Sigmoid colon (tissue), 7 donors: ENCODE results near the gene FGFR4. TPM values are rescaled to one million over a fixed set of nuclear protein-coding genes. Genes with fewer than 3 reads are reported as not detected.

ENCODE experiments used
- DNase-seq: peaks from one replicate; pipeline ENCODE4 v3.0.0-alpha.2; 2019
- H3K27ac ChIP-seq, 4 donors: fragments of 200-600 bp; sonication (generic); one replicate each; pipeline ENCODE4 v1.5.1; 2016 to 2019; ENCODE audit warnings: mild to moderate bottlenecking in 1 of 4
- H3K27me3 ChIP-seq, 3 donors: fragments of 200-600 bp; sonication (generic); one replicate each; pipeline ENCODE4 v1.5.1; 2019; ENCODE audit warnings: mild to moderate bottlenecking in 1 of 3
- H3K36me3 ChIP-seq, 4 donors: fragments of 200-600 bp; sonication (generic); one replicate each; pipeline ENCODE4 v1.5.1; 2016 to 2019
- H3K4me1 ChIP-seq, 4 donors: fragments of 200-600 bp; sonication (generic); one replicate each; pipeline ENCODE4 v1.5.1; 2017 to 2019
- H3K4me3 ChIP-seq, 4 donors: fragments of 200-600 bp; sonication (generic); one replicate each; pipeline ENCODE4 v1.5.1; 2017 to 2019; ENCODE audit warnings: mild to moderate bottlenecking in 2 of 4, moderate library complexity in 1 of 4
- H3K9me3 ChIP-seq, 4 donors: fragments of 200-600 bp in 3 of 4; sonication (generic) in 3 of 4; one replicate each; pipeline versions ENCODE4 v1.5.1 to v1.6.1; 2013 to 2019
- EP300 ChIP-seq, 4 donors: sonication (generic); formaldehyde crosslinking; IDR thresholded peaks; one replicate each; pipeline ENCODE4 v1.6.1; 2017; ENCODE audit warnings: antibody characterized with exemption in 4 of 4
- POLR2A ChIP-seq, 2 donors: fragments of 450-650 bp; IDR thresholded peaks; one replicate each; pipeline ENCODE4 v1.6.1; 2016; ENCODE audit warnings: antibody characterized with exemption in 2 of 2, mild to moderate bottlenecking in 2 of 2, moderate library complexity in 2 of 2
- POLR2AphosphoS5 ChIP-seq, 4 donors: sonication (generic); formaldehyde crosslinking; IDR thresholded peaks; one replicate each; pipeline ENCODE4 v1.6.1; 2017; ENCODE audit warnings: antibody characterized with exemption in 4 of 4
- WGBS, 2 donors: extraction: QIAGEN DNeasy Blood & Tissue Kit; methylation state at CpG; one replicate each; pipeline ENCODE4 v1.1.7; 2013; 5-methylcytosine and 5-hydroxymethylcytosine counted together
- intact Hi-C: fragments of 100-400 bp; cut with DNase I; formaldehyde crosslinking; loops from one replicate; pipeline ENCODE4 v1.15.1; 2023
- polyA plus RNA-seq, 3 donors: library from polyadenylated mRNA; stranded (reverse); fragments of 200-250 nt; gene quantifications; one replicate each; pipeline ENCODE4 v1.2.3, GENCODE V29; 2013
- total RNA-seq, 4 donors: library from RNA; depleted of rRNA; stranded (reverse); fragments of >200 nt; gene quantifications; one replicate each; pipeline ENCODE4 v1.1.0, GENCODE V29; 2016
- TF ChIP-seq, protein P1 (sequence below), 4 experiments: fragments of 450-650 bp in 3 of 4; fragments of 200-600 bp in 1 of 4; IDR thresholded peaks; one replicate each; pipeline ENCODE4 v1.5.1; 2016 to 2019; ENCODE audit warnings: antibody characterized with exemption in 4 of 4, mild to moderate bottlenecking in 3 of 4, moderate library complexity in 2 of 4
- donor health status: healthy with polysubstance abuse.
- donor health status: Bipolar disorder and iron deficiency.
- donor health status: healthy.

FGFR4 gene
- total and polyA plus RNA-seq, 7 donors, result 3.0 to 45.0 (median 6.6) TPM

DNA sequence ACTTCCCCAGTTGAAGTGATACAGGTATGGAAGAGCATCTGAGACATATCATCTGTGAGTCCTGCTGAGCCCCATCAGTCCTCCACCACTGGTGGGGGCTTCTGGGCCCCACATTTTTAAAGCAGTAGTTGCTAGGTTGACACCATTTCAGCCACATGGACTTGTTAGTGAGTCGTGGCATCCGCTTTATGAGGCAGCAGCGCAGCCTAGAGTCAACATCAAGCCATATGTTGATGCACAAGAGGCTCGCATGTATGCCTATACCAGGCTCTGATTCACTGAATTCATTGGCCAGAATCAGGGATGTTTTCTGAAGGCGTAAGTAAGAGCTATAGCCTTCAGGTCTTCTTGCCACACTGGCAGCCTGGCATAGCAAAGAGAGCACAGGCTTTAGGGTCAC lies 37.4 kb upstream of the FGFR4 start:
- Histone ChIP-seq H3K4me3 (no peak overlapping the region), H3K4me1 (no peaks in the 10 kb centered on the region), H3K36me3 (peaks cover 10 to 89% (median 22%) of the 10 kb centered on the region in 4 donors), H3K27ac (no peak overlapping the region), H3K27me3 (no peaks in the 10 kb centered on the region), H3K9me3 (no peaks in the 10 kb centered on the region)
- DNase-seq, result no peak
- TF ChIP-seq POLR2A (IDR thresholded peaks at IDR 0.05) (no peak), EP300 (IDR thresholded peaks at IDR 0.05) (no peak), POLR2AphosphoS5 (IDR thresholded peaks at IDR 0.05) (no peak)
- TF ChIP-seq, protein P1, sequence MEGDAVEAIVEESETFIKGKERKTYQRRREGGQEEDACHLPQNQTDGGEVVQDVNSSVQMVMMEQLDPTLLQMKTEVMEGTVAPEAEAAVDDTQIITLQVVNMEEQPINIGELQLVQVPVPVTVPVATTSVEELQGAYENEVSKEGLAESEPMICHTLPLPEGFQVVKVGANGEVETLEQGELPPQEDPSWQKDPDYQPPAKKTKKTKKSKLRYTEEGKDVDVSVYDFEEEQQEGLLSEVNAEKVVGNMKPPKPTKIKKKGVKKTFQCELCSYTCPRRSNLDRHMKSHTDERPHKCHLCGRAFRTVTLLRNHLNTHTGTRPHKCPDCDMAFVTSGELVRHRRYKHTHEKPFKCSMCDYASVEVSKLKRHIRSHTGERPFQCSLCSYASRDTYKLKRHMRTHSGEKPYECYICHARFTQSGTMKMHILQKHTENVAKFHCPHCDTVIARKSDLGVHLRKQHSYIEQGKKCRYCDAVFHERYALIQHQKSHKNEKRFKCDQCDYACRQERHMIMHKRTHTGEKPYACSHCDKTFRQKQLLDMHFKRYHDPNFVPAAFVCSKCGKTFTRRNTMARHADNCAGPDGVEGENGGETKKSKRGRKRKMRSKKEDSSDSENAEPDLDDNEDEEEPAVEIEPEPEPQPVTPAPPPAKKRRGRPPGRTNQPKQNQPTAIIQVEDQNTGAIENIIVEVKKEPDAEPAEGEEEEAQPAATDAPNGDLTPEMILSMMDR (IDR thresholded peaks at IDR 0.05), result no peak
- intact Hi-C loops, result no loop called here
- 90 to 92% methylated on average over 5 of the region's 5 CpGs for WGBS, 2 donors

DNA sequence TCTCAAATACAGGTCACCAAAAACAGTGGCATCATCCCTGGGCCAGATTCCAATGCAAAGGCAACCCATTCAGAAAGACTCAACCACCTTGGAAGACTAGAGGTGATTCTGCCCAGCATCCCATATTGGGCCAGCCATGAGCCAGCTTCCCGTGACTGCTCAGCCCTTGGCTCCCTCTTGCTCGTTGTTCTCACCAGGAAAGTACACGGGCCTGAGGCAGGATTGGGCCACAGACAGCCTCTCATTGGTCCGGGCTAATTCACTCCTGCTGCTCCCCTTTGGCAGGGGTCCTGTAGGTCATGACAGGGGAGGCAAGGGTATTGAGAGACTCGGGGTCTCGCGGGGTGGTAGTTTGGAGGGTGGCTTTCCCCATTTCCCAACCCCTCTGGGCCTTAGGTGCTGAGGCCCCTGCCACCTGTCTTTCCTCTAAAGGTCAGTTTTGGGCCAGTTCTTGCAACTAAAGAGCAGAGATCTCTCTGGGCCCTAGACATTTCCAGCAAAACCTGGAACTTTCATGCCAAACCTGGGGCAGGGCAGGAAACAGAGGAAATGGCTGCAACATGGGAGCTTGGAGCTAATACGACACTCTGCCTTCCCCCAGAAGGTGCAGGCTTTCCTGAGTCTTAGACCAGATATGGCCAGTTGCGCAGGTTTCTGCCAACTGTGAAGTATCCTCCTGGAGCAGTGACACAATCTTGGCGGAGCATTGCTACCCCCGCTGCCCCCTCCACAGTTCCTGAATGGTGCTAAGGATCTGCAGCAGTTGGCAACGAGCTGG lies 22.0 kb upstream of the FGFR4 start:
- Histone ChIP-seq H3K4me3 (no peak overlapping the region), H3K36me3 (peaks cover 0 to 55% (median 15%) of the 10 kb centered on the region in 4 donors), H3K27ac (no peak overlapping the region), H3K27me3 (no peaks in the 10 kb centered on the region), H3K9me3 (no peaks in the 10 kb centered on the region), H3K4me1 (no peaks in the 10 kb centered on the region)
- TF ChIP-seq, protein P1 (IDR thresholded peaks at IDR 0.05), result no peak
- TF ChIP-seq EP300 (IDR thresholded peaks at IDR 0.05), result no peak
- TF ChIP-seq POLR2AphosphoS5 (IDR thresholded peaks at IDR 0.05), result no peak
- no peak for TF ChIP-seq POLR2A (IDR thresholded peaks at IDR 0.05)
- peak; percentile 50 for DNase-seq
- WGBS, 2 donors, result 89 to 94% methylated on average over 12 of the region's 12 CpGs
- intact Hi-C loops, result no loop called here

DNA sequence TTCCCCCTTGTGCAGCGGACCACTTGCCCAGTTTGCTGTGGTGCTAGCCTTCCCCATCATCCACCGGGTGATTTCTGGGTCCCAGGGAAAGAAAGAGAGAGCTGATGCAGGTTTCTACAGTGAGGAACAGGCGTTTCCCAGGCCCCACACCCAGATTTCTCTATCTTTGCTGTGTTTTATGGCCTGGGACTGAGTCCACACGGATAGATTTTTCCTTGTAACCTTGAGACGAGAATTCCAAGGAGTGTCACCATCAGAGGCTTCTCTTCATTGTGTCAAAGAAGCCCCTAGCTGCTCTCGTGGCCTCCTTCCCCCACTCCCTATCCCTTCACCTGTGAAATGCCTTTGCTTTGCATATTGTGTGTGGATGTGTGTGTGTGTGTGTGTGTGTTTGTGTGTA lies 21.2 kb upstream of the FGFR4 start:
- H3K9me3 ChIP-seq, result no peaks in the 10 kb centered on the region
- H3K27ac ChIP-seq, result no peak overlapping the region
- TF ChIP-seq POLR2A (IDR thresholded peaks at IDR 0.05), result no peak
- TF ChIP-seq POLR2AphosphoS5 (IDR thresholded peaks at IDR 0.05), result no peak
- TF ChIP-seq EP300 (IDR thresholded peaks at IDR 0.05), result no peak
- TF ChIP-seq, protein P1 (IDR thresholded peaks at IDR 0.05), result no peak
- intact Hi-C loops, result no loop called here
- 32 to 68% methylated on average over 6 of the region's 6 CpGs for WGBS, 2 donors
- H3K27me3 ChIP-seq, result no peaks in the 10 kb centered on the region
- peaks cover 0 to 57% (median 15%) of the 10 kb centered on the region in 4 donors for H3K36me3 ChIP-seq
- H3K4me3 ChIP-seq, result no peak overlapping the region
- DNase-seq, result no peak
- H3K4me1 ChIP-seq, result no peaks in the 10 kb centered on the region

DNA sequence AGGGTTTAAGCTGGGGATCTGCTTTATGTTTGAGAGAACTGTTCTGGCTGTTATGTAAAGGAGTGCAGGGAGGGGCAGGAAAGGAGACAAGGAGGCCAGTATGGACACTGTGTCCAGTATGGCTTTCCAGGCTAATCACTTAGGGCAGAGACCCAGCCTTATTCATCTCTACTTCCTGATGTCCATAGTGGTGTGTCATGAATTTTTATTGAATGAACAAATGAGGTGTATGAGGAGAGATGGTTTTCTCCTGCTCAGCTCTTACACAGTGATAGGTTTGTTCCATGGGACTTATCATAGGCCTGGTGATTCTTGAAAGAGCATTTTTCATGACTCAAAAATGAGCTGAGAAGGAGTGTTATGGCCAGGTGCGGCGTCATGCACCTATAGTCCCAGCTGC lies 20.5 kb upstream of the FGFR4 start:
- no peak for DNase-seq
- intact Hi-C loops, result no loop called here
- TF ChIP-seq POLR2A (IDR thresholded peaks at IDR 0.05) (no peak), EP300 (IDR thresholded peaks at IDR 0.05) (no peak), POLR2AphosphoS5 (IDR thresholded peaks at IDR 0.05) (no peak)
- TF ChIP-seq, protein P1 (IDR thresholded peaks at IDR 0.05), result no peak
- Histone ChIP-seq H3K4me1 (no peaks in the 10 kb centered on the region), H3K27me3 (no peaks in the 10 kb centered on the region), H3K9me3 (no peaks in the 10 kb centered on the region), H3K27ac (no peak overlapping the region), H3K36me3 (peaks cover 0 to 57% (median 15%) of the 10 kb centered on the region in 4 donors), H3K4me3 (no peak overlapping the region)
- WGBS, 2 donors, result 97% methylated on average over 2 of the region's 2 CpGs
